GM15510 (cell line): Measurements from ENCODE around the gene PTPRS.

ENCODE experiments used
- POLR2A ChIP-seq: IDR thresholded peaks from 3 replicates; pipeline ENCODE4 v1.6.1; 2011; ENCODE audit warnings: borderline replicate concordance; ENCODE audit not compliant: insufficient read length; ENCODE audit errors: extremely low read depth

Gene PTPRS

DNA sequence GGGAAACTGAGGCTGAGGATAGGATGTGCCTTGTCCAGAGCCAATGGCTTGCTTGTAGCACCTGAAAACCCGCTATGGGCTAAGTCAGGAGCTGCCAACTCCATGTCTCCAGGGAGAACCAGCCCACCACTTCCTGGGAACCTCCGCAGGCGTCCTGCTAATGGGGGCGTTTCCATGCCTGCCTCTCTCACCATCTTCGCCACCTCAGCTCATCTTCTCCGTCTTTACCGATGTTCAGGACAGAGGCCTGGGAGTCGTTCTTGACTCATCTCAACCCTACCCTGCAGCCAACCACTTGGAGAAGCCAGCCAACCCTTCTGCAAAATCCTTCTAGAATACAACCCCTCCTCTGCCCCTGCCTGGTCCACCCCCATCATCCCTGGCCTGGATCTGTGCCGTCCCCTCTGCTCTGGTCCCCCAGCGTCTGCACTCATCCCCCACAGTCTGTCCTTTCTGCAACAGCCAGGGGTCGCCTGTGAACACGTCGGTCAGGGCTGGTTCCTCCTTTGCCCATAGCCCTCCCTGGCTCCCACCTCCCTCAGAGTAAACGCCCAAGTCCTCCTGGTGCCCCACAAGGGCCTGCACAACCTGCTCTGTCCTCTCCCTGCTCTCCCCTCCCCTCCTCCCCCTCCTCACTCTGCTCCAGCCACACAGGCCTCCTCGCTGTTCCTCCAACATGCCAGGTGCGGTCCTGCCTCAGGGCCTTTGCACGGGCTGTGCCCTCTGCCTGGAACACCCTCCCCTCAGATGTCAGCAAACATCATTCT, 31.0 kb downstream of the PTPRS start:
- TF ChIP-seq POLR2A = no peak

DNA sequence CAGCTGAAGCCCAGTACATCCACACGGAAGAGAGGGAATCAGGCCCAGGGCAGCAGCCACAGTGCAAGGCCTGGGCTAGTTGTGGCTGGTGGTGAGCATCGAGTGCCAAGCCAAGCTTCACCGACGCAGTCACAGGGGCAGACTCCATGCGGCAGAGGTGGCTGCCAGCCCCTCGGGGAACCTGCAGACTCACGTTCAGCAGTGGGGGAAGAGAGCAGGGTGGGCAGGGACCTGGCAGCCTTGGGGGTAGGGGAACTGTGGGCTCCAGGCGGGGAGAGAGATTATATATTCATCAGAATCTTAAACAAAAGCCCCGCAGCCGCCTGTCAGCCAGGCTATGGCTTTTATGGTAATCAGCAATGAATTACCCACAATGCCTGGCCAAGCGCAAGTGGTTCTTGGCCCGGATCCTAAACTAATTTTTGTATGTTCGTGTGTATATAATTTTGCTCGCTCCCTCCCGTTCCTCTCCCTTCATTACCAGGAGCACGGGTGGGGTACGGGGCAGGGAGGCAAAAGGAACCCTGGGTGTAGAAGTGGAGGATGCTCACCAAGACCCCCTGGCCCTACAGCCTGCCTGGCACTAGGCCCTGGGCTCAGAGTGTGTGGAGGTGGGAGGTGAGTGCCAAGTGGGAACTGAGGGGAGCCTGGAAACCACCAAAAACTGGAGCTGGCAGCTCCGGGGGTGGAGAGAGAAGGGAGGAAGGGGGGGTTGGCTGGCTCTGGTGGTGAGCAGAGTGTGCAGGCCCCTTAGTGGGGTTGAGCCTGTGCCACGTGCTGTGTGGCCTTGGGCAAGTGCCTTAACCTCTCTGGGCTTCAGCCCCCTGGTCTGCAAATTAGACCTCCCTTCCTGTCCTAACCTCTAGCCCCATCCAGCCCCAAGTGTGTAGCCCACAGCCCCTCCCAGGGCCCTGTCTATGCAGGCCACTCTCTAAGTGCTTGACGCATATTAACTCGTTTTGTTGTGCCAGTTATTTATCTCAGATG, 31.9 kb downstream of the PTPRS start:
- TF ChIP-seq POLR2A = no peak

DNA sequence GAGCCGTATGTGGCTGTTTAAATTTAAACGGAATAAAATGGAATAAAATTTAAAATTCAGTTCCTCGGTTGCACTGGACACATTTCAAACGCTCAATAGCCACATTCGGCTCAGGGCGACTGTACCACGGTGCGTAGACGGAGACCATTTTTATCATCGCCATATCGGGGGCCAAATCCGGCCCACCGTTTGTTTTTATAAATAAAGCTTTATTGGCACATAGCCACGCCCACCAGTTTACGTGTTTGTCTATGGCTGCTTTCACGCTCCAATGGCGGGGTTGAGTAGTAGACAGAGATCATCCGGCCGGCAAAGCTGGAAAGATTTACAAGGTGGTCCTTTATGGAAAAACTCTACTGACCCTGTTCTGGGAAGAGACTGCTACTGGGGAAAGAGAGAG, 33.0 kb downstream of the PTPRS start:
- TF ChIP-seq POLR2A = no peak

DNA sequence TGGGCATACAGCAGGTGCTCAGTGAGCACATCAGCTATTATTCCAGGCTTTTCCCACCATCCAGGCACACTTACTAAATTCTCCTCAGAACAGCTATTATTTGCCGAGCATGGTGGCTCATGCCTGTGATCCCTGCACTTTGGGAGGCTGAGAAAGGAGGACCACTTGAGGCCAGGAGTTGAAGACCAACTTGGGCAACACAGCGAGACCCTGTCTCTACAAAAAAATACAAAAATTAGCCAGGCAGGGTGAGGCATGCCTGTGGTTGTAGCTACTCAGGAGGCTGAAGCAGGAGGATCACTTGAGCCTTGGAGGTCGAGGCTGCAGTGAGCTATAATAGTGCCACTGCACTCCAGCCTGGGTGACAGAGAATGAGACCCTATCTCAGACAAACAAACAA, 35.4 kb downstream of the PTPRS start:
- no peak for TF ChIP-seq POLR2A

DNA sequence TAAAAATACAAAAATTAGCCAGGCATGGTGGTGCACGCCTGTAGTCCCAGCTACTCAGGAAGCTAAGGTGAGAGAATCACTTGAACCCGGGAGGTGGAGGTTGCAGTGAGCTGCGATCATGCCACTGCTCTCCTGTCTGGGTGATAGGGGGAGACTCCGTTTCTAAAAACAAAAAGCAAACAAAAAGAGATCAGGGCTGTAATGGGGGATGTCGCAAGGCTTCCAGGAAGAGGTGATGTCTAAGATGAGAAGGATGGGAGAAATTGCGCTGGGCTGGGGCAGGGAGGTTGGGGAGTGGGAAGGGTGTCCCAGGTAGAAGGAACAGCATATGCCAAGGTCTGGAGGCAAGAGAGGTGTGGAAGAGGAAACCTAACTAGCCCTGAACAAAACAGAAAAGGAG, 36.1 kb downstream of the PTPRS start:
- TF ChIP-seq POLR2A = no peak

DNA sequence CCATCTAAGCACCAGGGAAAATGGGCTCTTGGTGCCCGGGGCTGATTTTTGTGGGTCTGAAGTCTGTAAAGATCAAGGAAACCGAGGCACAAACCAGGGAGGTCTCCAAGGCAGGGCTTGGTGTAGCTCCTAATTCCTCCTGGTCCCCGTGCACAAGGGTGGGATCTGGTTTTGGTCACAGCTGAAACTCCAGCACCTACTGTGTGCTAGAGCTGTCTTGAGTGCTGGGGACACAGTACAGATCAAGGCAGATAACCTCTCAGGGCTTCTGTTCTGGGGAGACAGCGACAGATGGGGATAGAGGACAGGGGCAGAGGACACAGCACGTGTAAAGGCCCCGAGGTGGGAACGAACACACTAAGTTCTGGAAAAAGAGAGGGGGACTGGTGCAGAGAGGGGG, 37.4 kb downstream of the PTPRS start:
- TF ChIP-seq POLR2A = no peak

DNA sequence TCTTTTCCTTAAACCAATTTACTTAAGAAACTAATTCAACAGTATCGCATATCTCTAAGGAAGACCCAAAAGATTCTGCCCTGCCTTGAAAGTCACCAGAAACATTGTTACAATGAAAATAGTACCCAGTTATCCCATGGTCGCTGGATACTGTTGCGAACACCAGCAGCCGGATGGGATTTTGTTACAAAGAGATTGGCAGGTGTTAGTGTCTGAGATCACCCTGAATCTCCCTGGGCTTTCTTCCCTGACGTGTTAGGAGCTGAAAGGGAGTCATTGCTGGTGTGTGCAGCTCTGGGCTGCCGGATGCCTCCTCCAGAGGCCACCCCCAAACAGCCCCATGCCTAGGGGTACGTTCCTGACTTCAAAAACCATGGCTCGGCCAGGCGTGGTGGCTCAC, 38.2 kb downstream of the PTPRS start:
- TF ChIP-seq POLR2A = no peak

DNA sequence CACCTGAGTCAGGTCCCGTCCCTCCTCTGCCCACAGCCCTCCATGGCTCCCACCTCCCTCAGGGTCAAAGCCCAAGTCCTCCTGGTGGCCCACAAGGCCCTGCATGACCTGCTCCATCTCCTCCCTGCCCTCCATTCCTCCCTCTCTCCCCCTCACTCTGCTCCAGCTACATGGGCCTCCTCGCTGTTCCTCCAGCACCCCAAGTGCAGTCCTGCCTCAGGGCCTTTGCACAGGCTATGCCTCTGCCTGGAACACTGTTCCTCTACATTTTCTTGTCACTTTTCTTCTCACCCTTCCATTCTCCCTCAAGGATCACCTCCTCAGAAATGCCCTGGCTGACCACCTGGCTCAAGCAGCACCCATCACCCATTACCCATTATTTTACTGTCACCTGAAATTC, 41.5 kb downstream of the PTPRS start:
- TF ChIP-seq POLR2A = no peak

DNA sequence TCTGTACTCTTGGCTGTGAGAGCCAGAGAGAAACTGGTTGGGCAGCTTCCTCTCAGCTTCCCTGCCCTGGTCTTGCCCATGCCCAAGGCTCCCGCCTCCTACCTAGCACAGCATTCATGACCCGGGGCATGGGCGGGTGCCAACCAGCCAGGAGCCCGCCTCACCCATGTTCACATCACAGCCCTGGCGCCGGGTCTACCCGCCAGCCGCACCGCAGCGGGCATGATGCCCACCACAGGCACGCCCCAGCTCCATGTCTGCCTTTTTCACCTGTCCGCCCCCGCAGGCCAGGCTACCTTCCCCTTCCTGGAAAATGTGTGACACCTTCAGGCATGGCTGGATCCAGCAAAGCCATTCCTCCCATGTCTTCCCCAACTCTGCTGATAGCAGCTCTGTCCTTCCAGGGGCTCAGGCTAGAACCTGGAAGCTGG, 42.1 kb downstream of the PTPRS start:
- no peak for TF ChIP-seq POLR2A

DNA sequence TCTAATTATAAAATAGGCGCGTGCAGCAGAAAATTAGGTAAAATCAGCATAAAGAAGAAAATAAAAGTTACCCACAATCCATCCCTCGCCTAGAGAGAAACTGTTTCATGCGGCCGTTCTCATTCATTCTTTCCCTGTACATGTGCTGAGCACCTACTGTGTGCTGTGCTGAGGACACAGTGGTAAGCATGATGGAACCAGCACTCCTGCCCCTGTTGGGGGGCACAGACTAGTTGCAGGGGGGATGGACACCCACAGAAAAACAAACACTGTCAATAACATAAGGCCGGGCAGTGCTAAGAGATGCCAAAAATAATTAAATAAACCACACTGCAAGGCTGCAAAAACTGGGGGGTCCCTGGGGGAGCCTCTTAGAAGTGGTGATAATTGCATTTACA, 43.3 kb downstream of the PTPRS start:
- no peak for TF ChIP-seq POLR2A

DNA sequence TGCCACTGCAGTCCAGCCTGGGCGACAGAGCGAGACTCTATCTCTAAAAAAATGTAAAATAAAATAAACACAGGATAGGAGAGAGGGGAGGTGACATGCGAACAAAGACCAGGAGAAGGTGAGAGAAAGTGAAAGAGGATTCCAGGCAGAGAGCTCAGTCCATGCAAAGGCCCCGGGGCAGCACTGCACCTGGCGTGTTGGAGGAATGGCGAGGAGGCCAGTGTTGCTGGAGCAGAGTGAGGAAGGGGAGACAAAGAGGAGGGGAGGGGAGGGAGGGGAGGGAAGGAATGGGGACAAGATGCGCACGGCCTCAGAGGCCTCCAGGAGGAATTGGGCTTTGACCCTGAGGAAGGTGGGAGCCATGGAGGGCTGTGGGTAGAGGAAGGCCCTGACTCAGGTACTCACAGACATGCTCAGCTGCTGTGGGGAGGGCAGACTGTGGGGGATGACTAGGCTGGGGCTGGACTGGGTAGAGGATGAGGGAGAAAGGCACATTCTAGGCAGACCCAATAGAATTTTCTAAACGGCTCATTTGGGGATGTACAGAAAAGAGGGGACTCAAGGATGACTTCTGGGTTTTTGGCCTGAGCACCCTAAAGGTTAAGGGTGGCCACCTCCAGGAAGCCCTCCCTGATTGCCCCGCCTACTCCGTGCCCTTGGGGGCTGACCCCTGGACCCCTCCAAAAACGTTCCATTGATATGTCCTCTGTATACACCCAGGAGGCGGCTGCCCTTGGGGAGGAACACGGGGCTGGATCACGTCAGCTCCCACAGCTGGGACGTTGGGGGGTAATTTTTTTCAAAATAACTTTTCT, 43.9 kb downstream of the PTPRS start:
- TF ChIP-seq POLR2A = no peak

DNA sequence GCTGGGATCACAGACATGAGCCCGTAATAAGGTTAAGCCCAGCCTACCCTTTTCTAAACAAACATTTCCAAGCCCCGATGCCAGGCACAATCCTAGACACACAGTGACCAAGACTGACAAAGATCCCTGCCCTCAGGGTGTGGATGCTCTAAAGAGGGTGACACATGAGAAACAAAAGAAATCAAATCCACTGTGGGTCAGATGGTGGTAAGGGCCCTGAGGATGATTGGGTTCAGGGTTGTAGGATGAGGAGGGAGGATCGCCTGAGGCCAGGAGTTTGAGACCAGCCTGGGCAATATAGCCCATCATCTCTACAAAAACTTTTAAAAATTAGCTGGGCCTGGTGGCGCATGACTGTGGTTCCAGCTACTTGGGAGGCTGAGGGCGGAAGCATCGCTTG, 44.6 kb downstream of the PTPRS start:
- TF ChIP-seq POLR2A = no peak

DNA sequence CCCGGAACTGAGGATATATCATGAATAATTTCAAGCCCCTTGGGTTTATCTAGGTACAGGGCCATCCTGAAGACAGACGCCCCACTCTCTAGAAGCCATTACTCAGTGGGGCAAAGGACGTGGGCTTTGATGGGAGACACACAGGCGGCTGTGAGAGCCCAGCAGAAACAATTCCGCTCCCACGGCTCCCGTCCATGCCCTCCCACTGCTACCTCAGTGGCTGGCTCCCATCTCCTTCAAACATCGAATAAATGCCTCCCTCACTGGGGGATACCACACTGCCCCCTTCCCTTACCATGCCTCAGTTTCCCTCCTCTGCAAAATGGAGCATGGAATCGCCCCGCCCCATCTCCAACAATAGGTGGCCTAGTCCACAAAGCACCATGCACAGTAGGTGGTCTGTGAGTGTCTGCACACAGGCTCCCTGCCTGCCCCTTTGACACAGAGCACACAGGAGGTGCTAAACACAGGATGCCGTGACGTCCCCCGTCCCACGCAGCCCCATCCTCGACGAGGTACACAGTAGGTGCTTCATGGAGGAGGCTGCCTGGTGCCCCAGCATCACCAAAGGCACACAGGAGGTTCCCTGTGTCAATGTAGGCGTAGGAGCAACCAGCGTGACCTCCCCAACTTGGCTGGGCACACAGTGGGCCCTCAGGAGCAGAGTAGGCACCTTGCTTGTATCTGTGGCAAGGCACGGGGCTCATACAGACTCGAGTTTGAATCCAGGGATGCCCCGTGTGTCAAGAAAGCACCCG, 46.0 kb downstream of the PTPRS start:
- TF ChIP-seq POLR2A = no peak
